GM18907 (cell line): Measurements from ENCODE around the gene GATA5.

Source experiments
- ATAC-seq: cut with Tn5 transposase; IDR thresholded peaks from one replicate; pipeline ENCODE4 v1.9.1; 2021; ENCODE audit warnings: mild to moderate bottlenecking, moderate library complexity; ENCODE audit not compliant: unreplicated experiment

Gene GATA5

DNA sequence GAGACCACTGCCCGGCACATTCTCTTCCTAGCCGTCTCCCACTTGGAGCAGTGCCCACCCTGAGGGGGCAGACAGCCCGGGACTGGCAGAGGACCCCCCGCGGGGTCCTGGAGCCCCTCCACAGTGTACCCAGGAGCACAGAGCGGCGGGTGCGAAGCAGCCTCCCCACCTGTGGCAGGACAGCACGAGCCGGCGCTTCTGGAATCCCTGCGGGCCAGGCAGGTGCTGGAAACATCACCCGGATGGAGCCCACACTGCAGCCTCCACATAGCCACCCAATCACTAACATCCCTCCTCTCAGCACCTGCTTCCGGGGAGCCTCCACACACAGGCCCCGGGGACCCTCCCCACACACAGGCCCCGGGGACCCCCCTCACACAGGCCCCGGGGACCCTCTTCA lies 18.7 kb downstream of the GATA5 start:
- ATAC-seq = no peak

GRCh38 chr20:62455929-62456328 lies 19.9 kb downstream of the GATA5 start:
- no peak for ATAC-seq

DNA sequence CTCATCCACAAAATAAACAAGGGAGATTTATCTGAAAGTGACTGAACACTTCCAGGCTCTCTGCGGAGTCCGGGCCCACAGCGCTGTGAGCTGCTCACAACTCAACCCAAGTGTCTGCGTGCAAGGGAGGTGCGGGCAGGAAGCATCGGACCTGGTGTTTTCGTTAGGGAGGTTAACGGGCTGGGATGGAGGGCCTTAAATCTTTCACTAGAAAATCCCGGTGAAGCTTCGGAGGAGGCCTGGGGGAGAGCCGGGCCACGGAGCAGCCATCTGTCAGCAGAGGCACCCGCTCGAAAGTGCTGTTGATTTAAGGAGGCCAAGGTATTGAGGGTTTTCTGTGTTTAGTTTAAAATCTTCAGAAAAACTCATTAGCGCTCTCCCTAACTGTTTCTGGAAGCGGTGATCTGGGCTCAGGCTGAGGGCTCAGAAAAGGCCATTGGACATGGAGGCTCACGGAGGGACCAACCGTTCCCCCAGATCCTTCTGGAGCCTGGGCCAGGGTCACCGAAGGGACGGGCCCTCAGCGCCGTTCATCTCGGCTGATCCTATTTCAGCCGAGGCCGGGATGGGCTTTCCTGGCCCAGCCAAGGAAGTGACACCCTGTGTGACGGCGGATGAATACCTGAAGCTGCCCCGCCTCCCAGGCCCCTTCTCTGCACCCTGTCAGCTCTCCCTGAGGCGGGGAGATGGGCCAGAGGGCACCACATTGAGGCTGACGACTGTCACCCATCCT lies 20.7 kb downstream of the GATA5 start:
- no peak for ATAC-seq

- ATAC-seq = no peak
These were observed 22.5 kb downstream of the GATA5 start for GRCh38 chr20:62453186-62453808.

- no peak for ATAC-seq
These were observed 23.2 kb downstream of the GATA5 start for GRCh38 chr20:62452475-62453095.

DNA sequence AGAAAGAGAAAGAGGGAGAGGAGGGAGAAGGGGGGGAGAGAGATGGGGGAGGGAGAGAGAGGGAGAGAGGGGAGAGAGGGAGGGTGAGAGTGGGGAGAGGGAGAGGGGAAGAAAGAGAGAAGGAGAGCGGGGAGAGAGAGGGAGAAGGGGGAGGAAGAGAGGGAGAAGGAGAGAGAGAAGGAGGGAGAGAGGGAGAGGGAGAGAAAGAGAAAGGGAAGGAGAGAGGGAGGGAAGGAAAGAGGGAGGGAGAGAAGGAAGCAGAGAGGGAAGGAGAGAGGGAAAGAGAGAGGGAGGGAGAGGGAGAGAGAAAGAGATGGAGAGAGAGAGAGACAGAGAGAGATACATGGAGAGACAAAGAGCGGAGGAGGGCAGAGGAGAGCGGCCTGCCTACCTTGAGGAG lies 23.8 kb downstream of the GATA5 start:
- no peak for ATAC-seq

GRCh38 chr20:62451156-62451767 lies 24.5 kb downstream of the GATA5 start:
- no peak for ATAC-seq

DNA sequence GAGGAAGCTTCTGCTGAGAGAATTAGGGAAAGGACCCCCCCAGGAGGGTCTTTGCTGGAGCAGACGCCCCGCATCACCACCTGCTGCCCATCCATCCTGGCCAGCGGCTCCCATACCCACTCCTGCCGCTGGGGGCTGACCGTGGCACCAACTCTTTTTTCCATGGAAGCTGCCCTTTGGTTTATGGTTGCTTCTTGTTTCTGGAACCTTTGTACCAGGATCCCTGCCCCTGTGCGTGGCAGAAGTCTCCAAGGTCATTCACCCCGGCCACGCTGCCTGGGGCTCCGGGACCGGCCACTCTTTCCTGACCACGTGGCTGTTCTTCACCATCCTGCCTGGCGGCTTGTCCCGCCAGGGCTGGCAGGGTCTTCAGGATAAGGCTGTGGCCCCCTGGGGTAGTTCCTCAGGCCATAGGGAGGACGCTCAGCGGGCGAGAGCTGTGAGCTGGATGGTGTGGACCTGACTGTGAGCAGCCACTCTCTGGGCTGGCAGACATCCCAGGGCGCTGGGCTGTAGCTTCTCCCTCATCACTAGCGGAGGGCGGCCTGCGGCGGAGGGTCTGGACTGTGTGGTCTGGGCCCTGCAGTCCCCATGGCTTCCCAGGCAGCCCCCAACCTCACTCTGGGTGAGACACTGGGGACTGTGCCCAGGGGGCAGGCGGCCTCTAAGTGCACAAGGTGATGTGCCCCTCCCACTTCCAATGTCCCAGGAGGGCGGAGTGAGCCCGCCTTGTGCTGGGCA lies 25.7 kb downstream of the GATA5 start:
- no peak for ATAC-seq

- ATAC-seq = no peak
These were observed 27.0 kb downstream of the GATA5 start for GRCh38 chr20:62448788-62449187.

DNA sequence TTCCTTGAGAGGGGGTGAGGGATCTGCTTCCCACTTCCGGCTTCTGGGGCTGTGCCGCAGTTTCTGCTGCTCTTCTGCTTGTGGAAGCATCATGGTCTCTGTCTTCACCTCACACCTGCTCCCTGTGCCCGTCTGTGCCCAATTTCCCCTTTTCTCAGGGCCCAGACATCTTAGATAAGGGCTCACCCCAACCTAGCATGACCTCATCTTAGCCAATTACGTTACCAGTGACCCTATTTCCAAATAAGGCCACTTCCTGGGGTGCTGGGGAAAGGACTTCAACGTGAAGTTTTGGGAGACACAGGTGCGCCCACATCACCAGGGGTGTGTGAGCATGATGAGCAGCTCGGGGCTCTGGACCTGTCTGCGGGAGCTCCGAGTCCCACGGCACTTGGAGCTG lies 27.8 kb downstream of the GATA5 start:
- no peak for ATAC-seq

GRCh38 chr20:62446888-62447869 lies 28.6 kb downstream of the GATA5 start:
- no peak for ATAC-seq

- no peak for ATAC-seq
These were observed 29.3 kb downstream of the GATA5 start for GRCh38 chr20:62446481-62446880.

DNA sequence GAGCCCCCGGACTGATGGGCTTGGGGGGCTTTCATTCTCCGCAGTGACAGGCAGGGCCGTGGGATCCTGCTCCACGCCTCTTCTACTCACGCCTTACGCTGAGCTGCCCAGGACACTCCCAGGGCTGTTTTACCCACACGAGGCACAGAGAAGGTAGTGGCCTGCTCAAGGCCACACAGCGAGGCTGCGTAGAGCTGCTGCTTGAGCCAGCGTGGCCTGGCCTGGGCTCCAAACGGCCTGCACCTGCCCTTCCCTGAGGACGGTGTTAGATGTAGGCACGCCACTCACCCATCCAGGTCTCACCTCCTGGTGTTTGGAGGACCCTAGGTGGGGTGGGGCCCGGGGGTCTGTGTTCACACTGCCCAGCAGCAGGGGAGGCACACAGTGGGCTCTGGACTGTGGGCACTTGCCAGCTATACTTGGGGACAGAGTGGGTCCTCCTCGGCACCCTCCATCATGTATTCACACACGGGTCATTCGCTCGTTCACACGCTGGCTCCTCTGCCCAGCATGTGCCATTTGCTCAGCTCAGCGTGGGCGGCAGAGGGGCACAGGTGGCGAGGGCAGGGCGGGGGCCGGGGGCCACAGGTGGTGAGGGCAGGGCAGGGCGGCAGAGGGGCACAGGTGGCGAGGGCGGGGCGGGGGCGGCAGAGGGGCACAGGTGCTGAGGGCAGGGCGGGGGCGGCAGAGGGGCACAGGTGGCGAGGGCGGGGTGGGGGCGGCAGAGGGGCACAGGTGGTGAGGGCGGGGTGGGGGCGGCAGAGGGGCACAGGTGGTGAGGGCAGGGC lies 30.0 kb downstream of the GATA5 start:
- ATAC-seq = no peak

DNA sequence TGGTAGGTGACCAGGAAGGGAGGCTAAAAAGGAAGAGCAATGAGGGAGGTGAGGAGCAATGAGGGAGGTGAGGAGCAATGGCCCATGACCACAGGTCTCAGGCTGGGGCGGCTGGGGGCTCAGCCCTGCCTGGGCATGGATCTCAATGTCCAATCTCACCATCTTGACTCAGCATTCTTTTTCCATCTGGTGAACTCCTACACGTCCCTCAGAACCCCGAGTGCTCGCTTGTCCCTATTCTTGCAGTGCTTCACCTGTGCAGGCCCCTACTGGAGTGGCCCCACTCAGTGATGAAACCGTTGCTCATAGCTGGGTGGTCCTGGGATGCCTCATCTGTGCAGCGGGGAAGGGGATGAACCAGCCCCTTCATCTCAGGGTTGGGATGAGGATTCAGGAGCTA lies 31.5 kb downstream of the GATA5 start:
- ATAC-seq = no peak

DNA sequence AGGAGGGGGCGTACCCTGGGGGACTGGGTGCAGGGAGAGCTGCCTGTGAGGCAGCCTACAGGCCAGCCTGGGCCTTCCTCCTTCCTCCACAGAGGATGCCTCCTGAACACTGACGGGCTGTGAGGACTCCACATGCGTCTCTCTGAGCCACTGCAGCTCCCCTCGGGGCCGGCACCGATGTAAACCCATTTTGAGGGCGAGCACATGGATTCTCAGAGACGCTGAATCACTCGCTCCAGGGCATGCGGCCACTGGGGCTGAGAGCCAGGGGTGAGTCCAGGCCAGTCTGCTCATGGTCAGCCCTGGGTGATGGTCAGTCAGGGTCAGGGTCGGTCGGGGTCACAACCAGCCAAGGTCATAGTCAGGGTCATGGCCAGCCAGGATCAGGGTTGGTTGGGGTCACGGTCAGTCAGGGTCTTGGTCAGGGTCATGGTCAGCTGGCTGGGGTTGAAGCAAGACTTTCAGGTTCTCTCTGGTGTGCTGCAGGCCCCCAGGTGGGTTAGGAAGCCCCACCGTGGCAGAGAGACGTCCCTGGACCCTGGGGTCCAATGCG lies 33.7 kb downstream of the GATA5 start:
- ATAC-seq = no peak

- no peak for ATAC-seq
These were observed 36.6 kb downstream of the GATA5 start for GRCh38 chr20:62439218-62439617.

- no peak for ATAC-seq
These were observed 37.9 kb downstream of the GATA5 start for GRCh38 chr20:62437927-62438326.

DNA sequence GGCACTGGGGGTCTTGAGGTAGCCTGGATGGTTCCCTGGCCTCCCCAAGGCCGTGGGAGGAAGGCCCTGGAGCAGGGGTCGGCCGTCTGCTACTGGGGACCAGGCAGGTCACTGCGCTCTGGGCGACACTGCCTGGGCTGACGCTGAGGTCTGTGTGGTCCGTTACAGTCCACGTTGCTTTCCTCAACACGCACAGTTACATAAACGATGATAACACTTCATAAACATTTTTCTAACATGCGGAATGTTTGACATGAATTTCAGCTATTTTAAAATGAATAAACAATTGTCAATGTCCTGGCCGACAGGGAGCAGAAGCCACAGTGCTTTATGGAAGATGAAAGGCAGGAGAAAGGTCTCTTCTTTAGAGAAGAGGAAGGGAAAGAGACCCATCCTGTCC lies 38.3 kb downstream of the GATA5 start:
- ATAC-seq = no peak

DNA sequence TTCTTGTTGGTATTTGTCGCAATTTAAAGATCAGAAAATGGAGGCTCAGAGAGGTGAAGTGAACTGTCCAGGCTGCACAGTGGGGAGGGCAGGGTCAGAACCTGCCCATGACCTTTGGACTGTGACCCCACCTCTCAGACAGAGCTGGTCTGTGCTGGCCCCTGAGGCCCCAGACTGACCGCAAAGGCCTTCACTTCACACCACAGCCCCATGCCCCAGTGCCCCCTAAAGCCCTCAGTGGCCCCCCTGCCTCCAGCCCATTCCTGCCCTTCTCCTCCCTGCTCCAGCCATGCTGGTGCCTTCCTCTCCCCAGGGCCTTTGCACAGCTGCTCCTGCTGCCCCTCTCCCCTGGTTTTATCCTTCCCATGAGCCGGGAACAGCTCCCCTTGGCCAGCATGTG lies 39.1 kb downstream of the GATA5 start:
- no peak for ATAC-seq
